Parathyroid adenoma (tissue), 2 donors: ENCODE measurements around the gene CARM1.
A peak's percentile ranks its signal among the peaks of the same experiment; 100 is the strongest.

Experiments used
- H2AFZ ChIP-seq: fragments of 300-600 bp; sonication (generic); one replicate; pipeline ENCODE4 v1.7.0; 2017; ENCODE audit warnings: antibody characterized with exemption, mild to moderate bottlenecking
- H3K27ac ChIP-seq: fragments of 300-600 bp; sonication (generic); one replicate; pipeline ENCODE4 v1.7.0; 2017
- H3K27me3 ChIP-seq: fragments of 300-600 bp; sonication (generic); one replicate; pipeline ENCODE4 v1.7.0; 2017; ENCODE audit warnings: low read length; ENCODE audit not compliant: control insufficient read depth, insufficient read depth
- H3K36me3 ChIP-seq: fragments of 300-600 bp; sonication (generic); one replicate; pipeline ENCODE4 v1.7.0; 2017; ENCODE audit warnings: low read length; ENCODE audit not compliant: control insufficient read depth, insufficient read depth
- H3K4me1 ChIP-seq: fragments of 300-600 bp; sonication (generic); one replicate; pipeline ENCODE4 v1.7.0; 2017; ENCODE audit warnings: control low read depth
- H3K4me2 ChIP-seq: fragments of 300-600 bp; sonication (generic); one replicate; pipeline ENCODE4 v1.7.0; 2017; ENCODE audit warnings: low read length
- H3K4me3 ChIP-seq: fragments of 300-600 bp; sonication (generic); one replicate; pipeline ENCODE4 v1.7.0; 2017; ENCODE audit warnings: low read depth, low read length
- H3K79me2 ChIP-seq: fragments of 300-600 bp; sonication (generic); one replicate; pipeline ENCODE4 v1.7.0; 2017; ENCODE audit warnings: control low read depth
- H3K9ac ChIP-seq: fragments of 300-600 bp; sonication (generic); one replicate; pipeline ENCODE4 v1.7.0; 2017; ENCODE audit warnings: mild to moderate bottlenecking
- H3K9me3 ChIP-seq: fragments of 300-600 bp; sonication (generic); one replicate; pipeline ENCODE4 v1.7.0; 2017; ENCODE audit warnings: low read length; ENCODE audit not compliant: control insufficient read depth
- CTCF ChIP-seq: fragments of 300-600 bp; sonication (generic); IDR thresholded peaks from one replicate; pipeline ENCODE4 v1.7.0; 2017; ENCODE audit warnings: antibody characterized with exemption, mild to moderate bottlenecking
- donor health status: primary hyperparathyroidism.

The CARM1 gene

DNA sequence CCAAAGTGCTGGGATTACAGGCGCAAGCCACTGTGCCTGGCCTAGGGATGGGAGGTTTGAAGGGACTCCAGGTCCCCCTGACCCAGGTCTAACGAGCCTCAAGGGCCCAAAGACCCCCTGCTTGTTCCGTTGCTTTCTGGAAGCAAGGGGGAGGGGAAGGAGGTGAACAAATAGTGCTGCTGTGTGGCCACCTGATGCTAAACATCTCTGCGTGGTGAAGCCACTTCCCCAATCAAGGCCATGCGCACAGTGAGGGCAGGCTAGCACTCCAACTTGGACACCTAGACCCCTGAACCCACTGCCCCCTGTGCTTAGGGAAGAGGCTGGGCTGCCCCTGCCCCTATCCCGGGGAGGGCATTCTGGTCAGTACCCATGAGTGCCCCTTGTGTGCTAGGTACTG, 24.0 kb downstream of the CARM1 start:
- H3K9ac ChIP-seq: no peak overlapping the region
- no peaks in the 10 kb centered on the region for H3K9me3 ChIP-seq
- H3K27ac ChIP-seq: no peak overlapping the region
- no peak overlapping the region for H3K4me3 ChIP-seq
- peaks cover 20% of the 10 kb centered on the region for H3K4me1 ChIP-seq
- no peak for TF ChIP-seq CTCF
- H3K4me2 ChIP-seq: no peak overlapping the region
- peaks cover 50% of the 10 kb centered on the region for H3K79me2 ChIP-seq
- H3K36me3 ChIP-seq: no peaks in the 10 kb centered on the region
- H3K27me3 ChIP-seq: no peaks in the 10 kb centered on the region
- no peak overlapping the region for H2AFZ ChIP-seq

DNA sequence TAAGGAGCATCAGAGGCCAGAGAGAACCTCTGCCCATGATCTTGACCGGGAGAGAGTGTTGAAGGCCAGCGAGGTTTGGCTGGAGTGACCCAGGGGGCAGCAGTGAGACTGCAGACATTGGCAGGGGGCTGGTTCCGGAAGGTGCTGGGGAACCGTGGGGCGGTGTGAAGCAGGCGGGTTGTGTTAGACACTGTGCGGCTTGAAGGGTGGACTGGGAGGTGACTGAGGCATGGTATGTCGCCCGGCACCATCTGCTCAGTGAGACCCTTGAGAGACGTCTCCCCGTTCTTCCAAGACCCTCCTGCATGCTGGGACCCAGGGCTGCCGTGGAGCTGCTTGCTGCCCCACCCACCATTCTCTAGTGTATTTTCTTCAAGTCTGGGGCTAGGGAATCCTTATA, 24.6 kb downstream of the CARM1 start:
- no peak for TF ChIP-seq CTCF
- Histone ChIP-seq H3K4me1 (peaks cover 20% of the 10 kb centered on the region), H3K9ac (no peak overlapping the region)

DNA sequence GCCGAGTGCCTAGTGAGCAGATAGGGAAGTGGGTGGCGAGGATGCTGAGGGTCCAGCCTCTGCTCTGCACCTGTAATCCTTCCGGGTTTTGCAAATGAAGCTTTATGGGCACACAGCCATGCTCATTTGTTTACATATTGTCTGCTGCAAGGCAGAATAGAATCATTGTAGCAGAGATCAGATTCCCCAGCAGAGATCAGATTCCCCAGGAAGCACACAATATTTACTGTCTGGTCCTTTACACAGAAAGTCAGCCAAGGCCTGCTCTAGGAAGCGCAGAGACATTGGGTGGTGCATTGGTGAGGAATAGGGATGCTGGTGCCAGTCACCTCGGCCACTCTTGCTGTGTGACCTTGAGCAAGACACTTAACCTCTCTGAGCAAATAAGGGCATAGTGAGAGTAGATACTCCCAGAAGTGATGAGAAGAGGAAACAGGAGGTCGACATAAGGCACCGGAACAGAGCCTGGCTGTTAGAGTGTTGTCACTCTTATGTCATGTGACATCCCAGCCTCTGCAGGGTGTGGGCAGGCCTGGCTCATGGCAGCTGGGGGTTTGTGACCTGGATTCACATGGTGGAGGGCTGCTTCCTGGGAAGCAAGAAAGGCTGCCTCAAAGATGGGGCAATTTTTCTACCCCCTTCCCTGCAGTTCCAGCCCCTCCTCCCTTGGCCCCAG, 25.6 kb downstream of the CARM1 start:
- Histone ChIP-seq H2AFZ (no peak overlapping the region), H3K4me1 (peaks cover 20% of the 10 kb centered on the region), H3K27ac (peak overlapping the region; percentile 33), H3K4me2 (peak overlapping the region; percentile 11), H3K9ac (no peak overlapping the region), H3K27me3 (no peaks in the 10 kb centered on the region), H3K79me2 (peaks cover 46% of the 10 kb centered on the region), H3K9me3 (no peaks in the 10 kb centered on the region), H3K4me3 (no peak overlapping the region), H3K36me3 (no peaks in the 10 kb centered on the region)
- TF ChIP-seq CTCF: no peak

More for the DNA sequence above, 24.6 kb downstream of the CARM1 start:
- Histone ChIP-seq H3K27me3 (no peaks in the 10 kb centered on the region), H3K36me3 (no peaks in the 10 kb centered on the region), H3K27ac (no peak overlapping the region), H3K4me2 (no peak overlapping the region), H3K4me3 (no peak overlapping the region), H2AFZ (no peak overlapping the region), H3K79me2 (peaks cover 49% of the 10 kb centered on the region), H3K9me3 (no peaks in the 10 kb centered on the region)

DNA sequence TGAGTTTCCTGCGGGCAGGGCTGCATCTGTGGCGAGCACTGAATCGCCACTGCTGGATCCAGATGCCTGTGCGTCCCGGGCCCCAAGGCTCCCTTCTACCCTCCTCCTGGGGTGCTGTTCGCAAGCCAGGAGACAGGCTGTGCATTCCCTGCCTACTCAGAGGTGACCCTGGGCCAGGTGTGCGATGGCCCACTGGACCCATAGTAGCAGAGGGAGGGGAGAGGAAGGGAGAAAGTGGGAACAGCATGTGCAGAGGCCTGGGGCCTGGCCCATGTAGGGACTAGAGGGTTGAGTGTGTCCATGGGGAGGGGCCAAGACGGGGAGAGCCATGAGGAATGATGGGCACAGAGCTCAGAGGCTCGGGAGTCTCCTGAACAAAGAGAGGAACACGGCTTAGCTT, 27.3 kb downstream of the CARM1 start:
- no peak for TF ChIP-seq CTCF
- Histone ChIP-seq H3K9me3 (no peaks in the 10 kb centered on the region), H3K27ac (peak overlapping the region; percentile 6), H3K36me3 (no peaks in the 10 kb centered on the region), H3K27me3 (no peaks in the 10 kb centered on the region), H3K79me2 (peaks cover 38% of the 10 kb centered on the region), H3K9ac (no peak overlapping the region), H3K4me2 (no peak overlapping the region), H3K4me1 (peaks cover 20% of the 10 kb centered on the region), H3K4me3 (no peak overlapping the region), H2AFZ (no peak overlapping the region)

GRCh38 chr19:10899151-10899653, 27.8 kb downstream of the CARM1 start:
- H3K27ac ChIP-seq: peak overlapping the region; percentile 6
- no peak overlapping the region for H3K4me3 ChIP-seq
- TF ChIP-seq CTCF: no peak
- H2AFZ ChIP-seq: peak overlapping the region; percentile 0
- no peak overlapping the region for H3K4me2 ChIP-seq
- H3K4me1 ChIP-seq: peaks cover 20% of the 10 kb centered on the region
- H3K9me3 ChIP-seq: no peaks in the 10 kb centered on the region
- no peaks in the 10 kb centered on the region for H3K27me3 ChIP-seq
- H3K36me3 ChIP-seq: no peaks in the 10 kb centered on the region
- no peak overlapping the region for H3K9ac ChIP-seq
- peaks cover 35% of the 10 kb centered on the region for H3K79me2 ChIP-seq
